Measurements from ENCODE around the gene TBC1D2. TPM values are rescaled to one million over a fixed set of nuclear protein-coding genes. Genes with fewer than 3 reads are reported as not detected.

The TBC1D2 gene
- total and polyA plus RNA-seq, 10 of the 15 experiments (the other 5 are each of a cell fraction or from before 2014, with no cell fraction given), result 0.04 to 1.6 (median 1.1) TPM

- TF ChIP-seq SRF (IDR thresholded peaks at IDR 0.05; ENCODE audit: low read depth in 2 of 2, low read length in 2 of 2) (no peak), NKRF (conservative IDR thresholded peaks at IDR 0.05) (peak; percentile 77; the same call in 1 of the 2 replicates), WRNIP1 (IDR thresholded peaks at IDR 0.05; ENCODE audit: borderline replicate concordance, low read depth, low read length) (no peak), RAD51 (IDR thresholded peaks at IDR 0.05) (no peak), ZBTB4 (CRISPR knock-in tag; IDR thresholded peaks at IDR 0.05) (no peak), BRCA1 (IDR thresholded peaks at IDR 0.05; ENCODE audit: low read depth, low read length) (no peak), STAT3 (IDR thresholded peaks at IDR 0.05; ENCODE audit: low read depth, low read length) (no peak), SUZ12 (IDR thresholded peaks at IDR 0.05; ENCODE audit: unreplicated experiment) (no peak), NRF1 (conservative IDR thresholded peaks at IDR 0.05; ENCODE audit: low read depth, low read length) (no peak), TCF7 (IDR thresholded peaks at IDR 0.05; ENCODE audit: borderline replicate concordance) (no peak), EGR1 (IDR thresholded peaks at IDR 0.05; ENCODE audit: borderline replicate concordance in 1 of 2, low read depth in 2 of 2, low read length in 2 of 2) (peak in 1 of 2 experiments; percentile 76; a peak in 2 of 3 replicates), USF2 (IDR thresholded peaks at IDR 0.05; ENCODE audit: borderline replicate concordance, low read depth, low read length) (no peak), RCOR1 (conservative IDR thresholded peaks at IDR 0.05; ENCODE audit: low read depth, low read length) (0 out of 2 replicates have a peak, but pooled peaks have one; percentile 54)
- TF ChIP-seq, protein P1, sequence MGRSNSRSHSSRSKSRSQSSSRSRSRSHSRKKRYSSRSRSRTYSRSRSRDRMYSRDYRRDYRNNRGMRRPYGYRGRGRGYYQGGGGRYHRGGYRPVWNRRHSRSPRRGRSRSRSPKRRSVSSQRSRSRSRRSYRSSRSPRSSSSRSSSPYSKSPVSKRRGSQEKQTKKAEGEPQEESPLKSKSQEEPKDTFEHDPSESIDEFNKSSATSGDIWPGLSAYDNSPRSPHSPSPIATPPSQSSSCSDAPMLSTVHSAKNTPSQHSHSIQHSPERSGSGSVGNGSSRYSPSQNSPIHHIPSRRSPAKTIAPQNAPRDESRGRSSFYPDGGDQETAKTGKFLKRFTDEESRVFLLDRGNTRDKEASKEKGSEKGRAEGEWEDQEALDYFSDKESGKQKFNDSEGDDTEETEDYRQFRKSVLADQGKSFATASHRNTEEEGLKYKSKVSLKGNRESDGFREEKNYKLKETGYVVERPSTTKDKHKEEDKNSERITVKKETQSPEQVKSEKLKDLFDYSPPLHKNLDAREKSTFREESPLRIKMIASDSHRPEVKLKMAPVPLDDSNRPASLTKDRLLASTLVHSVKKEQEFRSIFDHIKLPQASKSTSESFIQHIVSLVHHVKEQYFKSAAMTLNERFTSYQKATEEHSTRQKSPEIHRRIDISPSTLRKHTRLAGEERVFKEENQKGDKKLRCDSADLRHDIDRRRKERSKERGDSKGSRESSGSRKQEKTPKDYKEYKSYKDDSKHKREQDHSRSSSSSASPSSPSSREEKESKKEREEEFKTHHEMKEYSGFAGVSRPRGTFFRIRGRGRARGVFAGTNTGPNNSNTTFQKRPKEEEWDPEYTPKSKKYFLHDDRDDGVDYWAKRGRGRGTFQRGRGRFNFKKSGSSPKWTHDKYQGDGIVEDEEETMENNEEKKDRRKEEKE (IDR thresholded peaks at IDR 0.05), result no peak
Measured at GRCh38 chr9:98255578-98256296, at the start of gene TBC1D2 (continued).
